Activated B cell treated with CpG ODN at 0.5 μM for 24 hours (primary cell): ENCODE data around the gene CHAT. TPM values are rescaled to one million over a fixed set of nuclear protein-coding genes. Genes with fewer than 3 reads are reported as not detected.

Experiments
- ATAC-seq: fragments of 200-7000 bp; cut with Tn5 transposase; one replicate; pipeline ENCODE4 v1.10.0; 2021; ENCODE audit warnings: low read depth, mild to moderate bottlenecking, moderate library complexity
- CTCF ChIA-PET: fragments of 350-600 bp; sonication (Branson Sonifier 250); formaldehyde crosslinking; loops from one replicate; lab custom pipeline; 2021; ENCODE audit warnings: antibody characterized with exemption; lab: Charles Lee
- POLR2A ChIA-PET: fragments of 350-600 bp; sonication (Branson Sonifier 250); formaldehyde crosslinking; loops from one replicate; lab custom pipeline; 2021; ENCODE audit warnings: antibody characterized with exemption; lab: Charles Lee
- DNase-seq: peaks from one replicate; pipeline ENCODE4 v3.0.0; 2022
- H3K27ac Mint-ChIP-seq: one replicate; pipeline ENCODE4 v1.8.0; 2020; ENCODE audit warnings: mixed read lengths
- H3K27me3 Mint-ChIP-seq: one replicate; pipeline ENCODE4 v1.8.0; 2021; ENCODE audit warnings: mixed read lengths
- H3K36me3 Mint-ChIP-seq: one replicate; pipeline ENCODE4 v1.8.0; 2021; ENCODE audit warnings: low read depth, mixed read lengths
- H3K4me1 Mint-ChIP-seq: one replicate; pipeline ENCODE4 v1.8.0; 2021; ENCODE audit warnings: mixed read lengths
- H3K4me3 Mint-ChIP-seq: one replicate; pipeline ENCODE4 v1.8.0; 2020; ENCODE audit warnings: mild to moderate bottlenecking, mixed read lengths
- H3K9me3 Mint-ChIP-seq: one replicate; pipeline ENCODE4 v1.8.0; 2020; ENCODE audit warnings: mixed read lengths
- intact Hi-C: fragments of 100-400 bp; cut with micrococcal nuclease; formaldehyde crosslinking; loops from one replicate; pipeline ENCODE4 v1.15.1; 2024
- total RNA-seq: library from RNA; stranded (reverse); gene quantifications from 2 replicates; pipeline ENCODE4 v1.2.3, GENCODE V29; 2022
- TF ChIP-seq, protein P1 (sequence below): fragments of 200-600 bp; IDR thresholded peaks from one replicate; pipeline ENCODE4 v1.8.0; 2022; ENCODE audit warnings: antibody characterized with exemption, mild to moderate bottlenecking

The CHAT gene
- total RNA-seq, 1 donor from 2014 or later, result not detected

DNA sequence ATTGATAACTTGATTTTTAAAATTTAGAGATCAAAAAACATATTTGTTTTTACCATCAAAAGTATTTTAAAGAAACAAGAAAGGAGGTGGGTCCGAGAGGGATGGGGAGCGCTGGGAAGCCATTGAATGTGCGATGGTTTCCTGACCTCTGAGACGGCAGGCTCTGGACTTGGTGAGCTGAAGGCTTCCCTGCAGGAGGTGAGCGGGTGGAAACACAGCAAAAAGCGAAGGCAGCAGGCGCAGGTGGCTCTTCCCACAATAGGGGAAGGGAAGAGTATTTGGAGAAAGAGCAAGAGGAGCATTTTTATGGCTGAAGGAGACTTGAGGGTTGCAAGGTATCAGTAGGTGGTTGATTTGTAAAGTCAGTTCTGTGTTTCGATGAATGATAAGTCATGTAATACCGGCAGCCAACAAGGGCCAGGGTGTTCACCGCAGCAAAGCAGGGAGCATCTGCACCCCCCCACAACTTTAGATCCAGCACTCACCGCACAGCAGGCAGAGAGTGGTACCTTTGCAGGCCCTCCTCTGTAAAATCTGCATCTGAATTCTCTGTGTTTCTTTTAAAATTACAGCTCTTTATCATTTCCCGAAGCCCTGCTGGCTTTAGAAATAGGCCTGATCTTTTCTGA is 76.2 kb downstream of the CHAT start:
- Mint-ChIP-seq H3K27ac (no peak overlapping the region), H3K9me3 (peaks cover 8% of the 10 kb centered on the region), H3K4me3 (no peak overlapping the region), H3K27me3 (peaks cover 52% of the 10 kb centered on the region), H3K36me3 (no peaks in the 10 kb centered on the region), H3K4me1 (no peaks in the 10 kb centered on the region)
- DNase-seq (no peak), ATAC-seq (no peak)
- intact Hi-C loops, result no loop called here
- ChIA-PET POLR2A (no interaction called here), CTCF (no interaction called here)
- TF ChIP-seq, protein P1, sequence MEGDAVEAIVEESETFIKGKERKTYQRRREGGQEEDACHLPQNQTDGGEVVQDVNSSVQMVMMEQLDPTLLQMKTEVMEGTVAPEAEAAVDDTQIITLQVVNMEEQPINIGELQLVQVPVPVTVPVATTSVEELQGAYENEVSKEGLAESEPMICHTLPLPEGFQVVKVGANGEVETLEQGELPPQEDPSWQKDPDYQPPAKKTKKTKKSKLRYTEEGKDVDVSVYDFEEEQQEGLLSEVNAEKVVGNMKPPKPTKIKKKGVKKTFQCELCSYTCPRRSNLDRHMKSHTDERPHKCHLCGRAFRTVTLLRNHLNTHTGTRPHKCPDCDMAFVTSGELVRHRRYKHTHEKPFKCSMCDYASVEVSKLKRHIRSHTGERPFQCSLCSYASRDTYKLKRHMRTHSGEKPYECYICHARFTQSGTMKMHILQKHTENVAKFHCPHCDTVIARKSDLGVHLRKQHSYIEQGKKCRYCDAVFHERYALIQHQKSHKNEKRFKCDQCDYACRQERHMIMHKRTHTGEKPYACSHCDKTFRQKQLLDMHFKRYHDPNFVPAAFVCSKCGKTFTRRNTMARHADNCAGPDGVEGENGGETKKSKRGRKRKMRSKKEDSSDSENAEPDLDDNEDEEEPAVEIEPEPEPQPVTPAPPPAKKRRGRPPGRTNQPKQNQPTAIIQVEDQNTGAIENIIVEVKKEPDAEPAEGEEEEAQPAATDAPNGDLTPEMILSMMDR, result no peak

DNA sequence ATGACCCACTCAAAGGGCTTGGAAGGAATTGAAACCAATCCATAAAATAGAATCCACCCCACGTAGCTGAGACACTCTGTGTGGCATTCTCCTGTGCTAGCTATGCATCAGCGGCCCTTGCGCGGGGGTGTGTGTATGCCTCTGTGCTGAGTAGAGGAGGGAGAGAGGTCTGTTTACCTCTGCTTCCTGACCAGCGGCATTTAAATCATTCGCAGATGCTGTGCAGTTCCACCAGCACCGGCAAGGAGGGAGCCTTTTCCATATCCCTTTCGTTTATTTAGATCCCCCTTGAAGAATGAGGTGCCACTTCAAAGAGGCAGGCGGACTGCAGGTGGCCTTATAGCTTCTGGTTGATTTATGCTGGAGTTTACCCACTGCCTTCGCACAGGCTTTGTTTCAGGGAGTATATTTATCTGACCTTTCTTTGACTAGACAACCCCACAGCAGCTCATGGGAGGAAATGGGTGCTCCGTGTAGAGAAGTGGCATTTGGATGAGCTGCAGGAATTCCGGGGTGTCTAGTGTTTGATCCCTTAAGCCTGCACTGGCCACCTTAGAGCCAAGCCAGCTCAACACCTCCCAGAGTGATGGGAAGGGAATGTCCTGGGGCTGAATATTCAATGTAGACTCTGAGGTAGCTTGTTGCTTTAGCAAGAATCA is 77.0 kb downstream of the CHAT start:
- no peaks in the 10 kb centered on the region for H3K4me1 Mint-ChIP-seq
- H3K4me3 Mint-ChIP-seq, result no peak overlapping the region
- H3K9me3 Mint-ChIP-seq, result peaks cover 8% of the 10 kb centered on the region
- intact Hi-C loops, result no loop called here
- POLR2A ChIA-PET, result no interaction called here
- CTCF ChIA-PET, result no interaction called here
- TF ChIP-seq, protein P1, result no peak
- ATAC-seq, result no peak
- no peaks in the 10 kb centered on the region for H3K36me3 Mint-ChIP-seq
- no peak for DNase-seq
- H3K27me3 Mint-ChIP-seq, result peaks cover 50% of the 10 kb centered on the region
- no peak overlapping the region for H3K27ac Mint-ChIP-seq

DNA sequence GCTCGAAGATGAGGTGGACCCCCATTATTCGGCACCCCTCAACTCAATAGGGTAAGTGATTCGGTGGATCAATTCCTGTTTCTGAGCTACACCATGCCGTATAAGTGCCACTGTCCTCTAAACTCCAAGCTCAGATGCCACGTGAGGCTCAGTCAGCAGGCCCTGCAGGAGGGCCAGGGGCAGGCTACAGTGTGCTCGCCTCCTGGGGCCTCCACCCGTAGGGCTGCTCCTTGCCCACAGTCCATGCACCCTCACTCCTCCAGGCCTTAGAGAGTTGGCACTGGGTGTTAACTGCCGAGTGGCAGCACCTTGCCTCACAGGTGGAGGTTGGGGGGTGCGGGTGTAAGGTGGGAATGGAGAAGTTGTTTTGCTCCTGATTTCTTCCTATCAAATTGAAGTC is 77.8 kb downstream of the CHAT start:
- no peak for ATAC-seq
- no peaks in the 10 kb centered on the region for H3K4me1 Mint-ChIP-seq

DNA sequence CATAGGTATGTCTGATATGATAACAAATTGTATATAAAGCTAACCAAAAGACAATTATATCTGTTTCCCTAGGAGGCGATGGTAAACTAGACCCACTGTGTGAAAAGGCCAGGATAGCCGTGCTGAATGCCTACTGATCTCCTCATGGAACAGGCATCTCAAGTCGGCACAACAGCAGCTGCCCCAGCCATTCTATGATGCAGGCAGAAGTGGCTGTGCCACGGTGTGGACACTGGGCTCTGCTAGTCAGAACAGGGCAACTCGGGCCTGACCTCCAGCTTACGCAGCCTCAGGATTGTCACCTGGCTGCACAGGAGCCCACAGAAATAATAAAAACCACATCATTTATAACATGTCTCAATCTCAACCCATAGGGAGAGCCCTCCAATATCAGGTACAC is 80.6 kb downstream of the CHAT start:
- H3K4me3 Mint-ChIP-seq, result no peak overlapping the region
- H3K27me3 Mint-ChIP-seq, result peaks cover 32% of the 10 kb centered on the region
- H3K9me3 Mint-ChIP-seq, result no peaks in the 10 kb centered on the region
- CTCF ChIA-PET, result no interaction called here
- ATAC-seq, result no peak
- intact Hi-C loops, result no loop called here
- H3K4me1 Mint-ChIP-seq, result no peaks in the 10 kb centered on the region
- TF ChIP-seq, protein P1, result no peak
- POLR2A ChIA-PET, result no interaction called here
- DNase-seq, result no peak
- no peaks in the 10 kb centered on the region for H3K36me3 Mint-ChIP-seq
- H3K27ac Mint-ChIP-seq, result no peak overlapping the region

More for the DNA sequence above, 77.8 kb downstream of the CHAT start:
- Mint-ChIP-seq H3K36me3 (no peaks in the 10 kb centered on the region), H3K9me3 (peaks cover 5% of the 10 kb centered on the region), H3K27ac (no peak overlapping the region), H3K4me3 (no peak overlapping the region), H3K27me3 (peaks cover 49% of the 10 kb centered on the region)
- ChIA-PET POLR2A (no interaction called here), CTCF (no interaction called here)
- TF ChIP-seq, protein P1, result no peak
- intact Hi-C loops, result no loop called here
- no peak for DNase-seq

DNA sequence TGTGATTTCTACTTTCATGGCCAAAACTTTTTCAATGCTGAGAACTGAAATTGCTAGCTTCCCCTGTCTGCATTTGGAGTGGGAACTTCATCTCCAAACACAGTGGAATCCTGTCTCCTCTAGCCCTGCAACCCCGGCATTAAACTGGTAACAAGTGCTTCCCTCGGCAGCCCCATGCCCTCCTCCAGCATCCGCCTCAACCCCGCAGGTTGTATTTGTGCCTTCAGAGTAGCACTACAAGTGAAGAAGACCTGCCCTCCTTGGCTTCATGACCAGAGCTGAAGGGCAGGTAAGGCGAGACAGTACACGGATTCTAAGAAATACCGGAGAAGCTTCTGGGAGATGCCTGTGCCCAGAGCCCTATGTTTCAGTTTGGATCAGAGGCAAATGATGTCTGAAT is 82.5 kb downstream of the CHAT start:
- no peak for ATAC-seq
- CTCF ChIA-PET, result no interaction called here
- H3K4me1 Mint-ChIP-seq, result no peaks in the 10 kb centered on the region
- intact Hi-C loops, result no loop called here
- POLR2A ChIA-PET, result no interaction called here
- peaks cover 20% of the 10 kb centered on the region for H3K27me3 Mint-ChIP-seq
- H3K9me3 Mint-ChIP-seq, result no peaks in the 10 kb centered on the region
- TF ChIP-seq, protein P1, result no peak
- H3K36me3 Mint-ChIP-seq, result no peaks in the 10 kb centered on the region
- H3K4me3 Mint-ChIP-seq, result no peak overlapping the region
- H3K27ac Mint-ChIP-seq, result no peak overlapping the region
- DNase-seq, result no peak
